HG03139 (cell line): ENCODE measurements around the gene OSGEPL1.
"Not testable (repeated sequence)": the region's sequence is repeated elsewhere in the genome, so short reads cannot be mapped to it uniquely, and the experiment has no call there.

Experiments
- ATAC-seq: cut with Tn5 transposase; IDR thresholded peaks from one replicate; pipeline ENCODE4 v1.9.1; 2021; ENCODE audit not compliant: unreplicated experiment

OSGEPL1 gene

GRCh38 chr2:189762551-189763298 lies at the start of gene OSGEPL1:
TSS of gene OSGEPL1 (minus strand) at chr2:189762792. CDS start at chr2:189761640, 1,152 bp downstream.
- ATAC-seq = peak; percentile 97

- ATAC-seq = no peak
Observed at GRCh38 chr2:189803431-189803830, 40.8 kb upstream of the OSGEPL1 start.

- ATAC-seq = no peak
Observed at GRCh38 chr2:189802396-189802912, 39.9 kb upstream of the OSGEPL1 start.

- ATAC-seq = no peak
Observed at GRCh38 chr2:189799531-189799930, 36.9 kb upstream of the OSGEPL1 start.

- ATAC-seq = no peak
Observed at GRCh38 chr2:189799030-189799331, 36.4 kb upstream of the OSGEPL1 start.

GRCh38 chr2:189798312-189799029 lies 35.9 kb upstream of the OSGEPL1 start:
- ATAC-seq = no peak

GRCh38 chr2:189797902-189798301 lies 35.3 kb upstream of the OSGEPL1 start:
- ATAC-seq = no peak

- no peak for ATAC-seq
Observed at GRCh38 chr2:189794310-189794709, 31.7 kb upstream of the OSGEPL1 start.

- no peak for ATAC-seq
Observed at GRCh38 chr2:189791338-189792042, 28.9 kb upstream of the OSGEPL1 start.

- peak; percentile 92 for ATAC-seq
Observed at GRCh38 chr2:189783927-189784867, 21.6 kb upstream of the OSGEPL1 start, which contains the start of the genes ORMDL1 and PMS1. TSS of gene ORMDL1 (minus strand) at chr2:189784339. CDS start at chr2:189782595, 1,744 bp downstream. TSS of gene PMS1 (plus strand) at chr2:189784450. CDS start at chr2:189791810, 7,360 bp downstream.

- ATAC-seq = peak; percentile 3
Observed at GRCh38 chr2:189783451-189783926, 20.9 kb upstream of the OSGEPL1 start.

GRCh38 chr2:189782221-189782671 lies 19.7 kb upstream of the OSGEPL1 start:
- ATAC-seq = no peak

GRCh38 chr2:189772212-189772611 lies 9.6 kb upstream of the OSGEPL1 start:
- ATAC-seq = no peak

GRCh38 chr2:189770590-189771322 lies 8.2 kb upstream of the OSGEPL1 start:
- ATAC-seq = no peak

GRCh38 chr2:189763908-189764661 lies 1.5 kb upstream of the OSGEPL1 start:
- ATAC-seq = no peak

- ATAC-seq = no peak
Observed at GRCh38 chr2:189762229-189762550, 402 bp downstream of the OSGEPL1 start.

- ATAC-seq = not testable (repeated sequence)
Observed at GRCh38 chr2:189760154-189760553, 2.4 kb downstream of the OSGEPL1 start.

- no peak for ATAC-seq
Observed at GRCh38 chr2:189756311-189756952, 6.2 kb downstream of the OSGEPL1 start.
